Chondrocyte (in vitro differentiated cells): Measurements from ENCODE around the gene MCCD1. TPM values are rescaled to one million over a fixed set of nuclear protein-coding genes. Genes with fewer than 3 reads are reported as not detected.

ENCODE experiments used
- DNase-seq: peaks from one replicate; pipeline ENCODE4 v3.0.0; 2021; ENCODE audit warnings: mixed read lengths, low spot score
- H3K27ac Mint-ChIP-seq: one replicate; pipeline ENCODE4 v1.8.0; 2021; ENCODE audit warnings: mild to moderate bottlenecking, moderate library complexity, mixed read lengths; ENCODE audit not compliant: unreplicated experiment
- H3K27me3 Mint-ChIP-seq: 2 replicates; pipeline ENCODE4 v1.8.0; 2021; ENCODE audit warnings: low read depth, mixed read lengths
- H3K36me3 Mint-ChIP-seq: 2 replicates; pipeline ENCODE4 v1.8.0; 2021; ENCODE audit warnings: low read depth, mixed read lengths
- H3K4me1 Mint-ChIP-seq: 2 replicates; pipeline ENCODE4 v1.8.0; 2021; ENCODE audit warnings: low read depth, mild to moderate bottlenecking, mixed read lengths
- H3K4me3 Mint-ChIP-seq: one replicate; pipeline ENCODE4 v1.8.0; 2021; ENCODE audit warnings: mild to moderate bottlenecking, moderate library complexity, mixed read lengths; ENCODE audit not compliant: unreplicated experiment
- H3K9me3 Mint-ChIP-seq: 2 replicates; pipeline ENCODE4 v1.8.0; 2021; ENCODE audit warnings: low read depth, mixed read lengths
- CTCF ChIP-seq: fragments of 200-600 bp; sonication (generic); IDR thresholded peaks from 2 replicates; pipeline ENCODE4 v1.5.0; 2021; ENCODE audit warnings: antibody characterized with exemption, mild to moderate bottlenecking, moderate library complexity
- total RNA-seq: library from RNA; stranded (reverse); gene quantifications from 3 replicates; pipeline ENCODE4 v1.2.1, GENCODE V29; 2021

The MCCD1 gene
- total RNA-seq, 1 donor from 2014 or later: not detected

- Mint-ChIP-seq H3K9me3 (no peaks in the 10 kb centered on the region), H3K4me3 (no peak overlapping the region), H3K27ac (no peak overlapping the region), H3K27me3 (no peaks in the 10 kb centered on the region), H3K36me3 (peaks cover 65% of the 10 kb centered on the region), H3K4me1 (peaks cover 29% of the 10 kb centered on the region)
- TF ChIP-seq CTCF: no peak
- DNase-seq: no peak
Observed at GRCh38 chr6:31535538-31536324, 7.0 kb downstream of the MCCD1 start.

- peak overlapping the region; percentile 76 for H3K27ac Mint-ChIP-seq
- H3K4me1 Mint-ChIP-seq: peaks cover 40% of the 10 kb centered on the region
Observed at GRCh38 chr6:31538805-31539400, 10.1 kb downstream of the MCCD1 start.

GRCh38 chr6:31540640-31541039, 11.9 kb downstream of the MCCD1 start:
- Mint-ChIP-seq H3K27ac (peak overlapping the region; percentile 99), H3K36me3 (peaks cover 37% of the 10 kb centered on the region), H3K4me1 (peaks cover 41% of the 10 kb centered on the region), H3K4me3 (peak overlapping the region; percentile 96), H3K27me3 (no peaks in the 10 kb centered on the region), H3K9me3 (no peaks in the 10 kb centered on the region)
- DNase-seq: no peak
- TF ChIP-seq CTCF: no peak

More at GRCh38 chr6:31538805-31539400, 10.1 kb downstream of the MCCD1 start:
- Mint-ChIP-seq H3K9me3 (no peaks in the 10 kb centered on the region), H3K4me3 (peak overlapping the region; percentile 96), H3K27me3 (no peaks in the 10 kb centered on the region), H3K36me3 (peaks cover 48% of the 10 kb centered on the region)
- DNase-seq: no peak
- no peak for TF ChIP-seq CTCF

- no peak for DNase-seq
- Mint-ChIP-seq H3K4me1 (peaks cover 46% of the 10 kb centered on the region), H3K27ac (peak overlapping the region; percentile 99), H3K27me3 (no peaks in the 10 kb centered on the region), H3K36me3 (peaks cover 32% of the 10 kb centered on the region), H3K4me3 (peak overlapping the region; percentile 96), H3K9me3 (no peaks in the 10 kb centered on the region)
- no peak for TF ChIP-seq CTCF
Observed at GRCh38 chr6:31541059-31541657, 12.4 kb downstream of the MCCD1 start.

- Mint-ChIP-seq H3K27me3 (no peaks in the 10 kb centered on the region), H3K36me3 (peaks cover 27% of the 10 kb centered on the region), H3K4me3 (peak within 1 kb of the TSS; percentile 96), H3K4me1 (peaks cover 54% of the 10 kb centered on the region), H3K9me3 (no peaks in the 10 kb centered on the region), H3K27ac (peak within 1 kb of the TSS; percentile 99)
- TF ChIP-seq CTCF: no peak
- DNase-seq: peak; percentile 98
Observed at GRCh38 chr6:31541658-31542521, 13.1 kb downstream of the MCCD1 start, which contains the start of gene DDX39B. DDX39B (minus strand) TSS chr6:31542003; CDS start chr6:31540532, 1,471 bp downstream.
